Testis (tissue), 3 donors: ENCODE results near the gene RFPL1. TPM values are rescaled to one million over a fixed set of nuclear protein-coding genes. Genes with fewer than 3 reads are reported as not detected.

ENCODE experiments used
- DNase-seq: peaks from one replicate; pipeline ENCODE4 v3.0.0-alpha.2; 2019
- H3K27ac ChIP-seq, 2 donors: fragments of 200-600 bp; sonication (generic); one replicate each; pipeline ENCODE4 v1.5.1; 2019
- H3K27me3 ChIP-seq: fragments of 200-600 bp; sonication (generic); one replicate; pipeline ENCODE4 v1.5.1; 2019
- H3K36me3 ChIP-seq: fragments of 200-600 bp; sonication (generic); one replicate; pipeline ENCODE4 v1.5.1; 2017; ENCODE audit warnings: low read depth; ENCODE audit errors: missing control alignments
- H3K4me1 ChIP-seq: fragments of 200-600 bp; sonication (generic); one replicate; pipeline ENCODE4 v1.5.1; 2019
- H3K4me3 ChIP-seq, 2 donors: fragments of 200-600 bp; sonication (generic); one replicate each; pipeline ENCODE4 v1.5.1; 2017 to 2019
- H3K9me3 ChIP-seq: fragments of 200-600 bp; sonication (generic); one replicate; pipeline ENCODE4 v1.5.1; 2017
- POLR2A ChIP-seq: fragments of 450-650 bp; IDR thresholded peaks from one replicate; pipeline ENCODE4 v1.6.1; 2017; ENCODE audit warnings: antibody characterized with exemption, mild to moderate bottlenecking, moderate library complexity
- WGBS, 2 donors: methylation state at CpG; one replicate each; pipeline ENCODE4 v1.1.5; 2018; 5-methylcytosine and 5-hydroxymethylcytosine counted together
- intact Hi-C: fragments of 100-400 bp; cut with DNase I; formaldehyde crosslinking; loops from one replicate; pipeline ENCODE4 v1.15.1; 2023; ENCODE audit warnings: low total_unique reads
- polyA plus RNA-seq: library from polyadenylated mRNA; stranded (reverse); fragments of 350-450 nt; fragmentation: Illumina TruSeq; extraction: RNeasy Lipid Tissue Mini Kit (QIAGEN cat#74804); gene quantifications from one replicate; pipeline ENCODE4 v1.2.3, GENCODE V29; 2014; ENCODE audit warnings: low read depth, low replicate concordance; ENCODE audit not compliant: insufficient read depth
- total RNA-seq, 2 donors: library from RNA; depleted of rRNA; stranded (reverse); fragments of >200 nt; gene quantifications; one replicate each; pipeline ENCODE4 v1.2.3, GENCODE V29; 2016
- TF ChIP-seq, protein P1 (sequence below), 3 experiments: fragments of 450-650 bp in 2 of 3; fragments of 200-600 bp in 1 of 3; sonication (generic) in 1 of 3; IDR thresholded peaks; one replicate each; pipeline ENCODE4 v1.5.1; 2016 to 2019; ENCODE audit warnings: antibody characterized with exemption in 3 of 3, mild to moderate bottlenecking in 2 of 3, moderate library complexity in 1 of 3

The RFPL1 gene
- total and polyA plus RNA-seq, 3 donors from 2014 or later = 0.37 to 1.4 (median 0.71) TPM

DNA sequence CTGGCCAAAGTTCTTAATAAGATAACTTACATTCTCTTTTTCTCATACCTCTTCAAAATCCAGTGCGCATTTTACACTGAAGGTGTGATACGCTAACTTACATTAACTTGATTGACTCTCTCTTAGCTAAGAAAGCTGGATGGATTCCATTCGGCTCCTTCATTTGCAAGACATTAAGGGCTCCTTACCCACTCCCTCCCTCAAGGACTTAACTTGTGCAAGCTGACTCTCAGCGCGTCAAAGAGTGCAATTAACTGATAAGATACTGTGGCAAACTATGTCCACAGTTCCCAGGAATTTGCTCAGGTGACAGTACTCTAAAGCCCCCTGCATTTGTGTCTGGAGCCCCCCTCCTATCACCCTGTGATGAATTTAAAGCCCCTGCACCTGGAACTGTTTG, 6.4 kb upstream of the RFPL1 start:
- no peaks in the 10 kb centered on the region for H3K36me3 ChIP-seq
- WGBS, 2 donors = 53 to 71% methylated on average over 5 of the region's 5 CpGs
- no peak overlapping the region for H3K27ac ChIP-seq
- H3K9me3 ChIP-seq = no peaks in the 10 kb centered on the region
- H3K4me1 ChIP-seq = no peaks in the 10 kb centered on the region
- no peaks in the 10 kb centered on the region for H3K27me3 ChIP-seq
- intact Hi-C loops = no loop called here
- no peak overlapping the region for H3K4me3 ChIP-seq
- no peak for TF ChIP-seq POLR2A
- TF ChIP-seq, protein P1, sequence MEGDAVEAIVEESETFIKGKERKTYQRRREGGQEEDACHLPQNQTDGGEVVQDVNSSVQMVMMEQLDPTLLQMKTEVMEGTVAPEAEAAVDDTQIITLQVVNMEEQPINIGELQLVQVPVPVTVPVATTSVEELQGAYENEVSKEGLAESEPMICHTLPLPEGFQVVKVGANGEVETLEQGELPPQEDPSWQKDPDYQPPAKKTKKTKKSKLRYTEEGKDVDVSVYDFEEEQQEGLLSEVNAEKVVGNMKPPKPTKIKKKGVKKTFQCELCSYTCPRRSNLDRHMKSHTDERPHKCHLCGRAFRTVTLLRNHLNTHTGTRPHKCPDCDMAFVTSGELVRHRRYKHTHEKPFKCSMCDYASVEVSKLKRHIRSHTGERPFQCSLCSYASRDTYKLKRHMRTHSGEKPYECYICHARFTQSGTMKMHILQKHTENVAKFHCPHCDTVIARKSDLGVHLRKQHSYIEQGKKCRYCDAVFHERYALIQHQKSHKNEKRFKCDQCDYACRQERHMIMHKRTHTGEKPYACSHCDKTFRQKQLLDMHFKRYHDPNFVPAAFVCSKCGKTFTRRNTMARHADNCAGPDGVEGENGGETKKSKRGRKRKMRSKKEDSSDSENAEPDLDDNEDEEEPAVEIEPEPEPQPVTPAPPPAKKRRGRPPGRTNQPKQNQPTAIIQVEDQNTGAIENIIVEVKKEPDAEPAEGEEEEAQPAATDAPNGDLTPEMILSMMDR (IDR thresholded peaks at IDR 0.05) = no peak
- DNase-seq = no peak

DNA sequence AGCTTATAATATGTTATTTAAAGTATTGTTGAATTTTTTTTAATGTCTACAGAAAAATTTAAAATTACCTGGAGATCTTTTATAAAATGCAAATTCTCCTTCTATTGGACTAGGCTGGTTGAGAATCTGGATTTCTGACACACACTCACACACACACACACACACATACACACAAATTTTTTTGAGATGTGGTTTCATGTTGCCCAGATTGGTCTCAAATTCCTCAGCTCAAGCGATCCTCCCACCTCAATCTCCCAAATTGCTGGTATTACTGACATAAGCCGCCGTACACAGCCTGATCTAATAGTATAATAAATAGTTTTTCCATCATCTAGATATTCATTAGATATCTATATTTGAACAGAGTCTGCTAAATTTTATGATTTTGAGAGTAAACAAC, 4.5 kb upstream of the RFPL1 start:
- Histone ChIP-seq H3K27me3 (no peaks in the 10 kb centered on the region), H3K9me3 (no peaks in the 10 kb centered on the region), H3K36me3 (no peaks in the 10 kb centered on the region), H3K4me1 (no peaks in the 10 kb centered on the region), H3K27ac (no peak overlapping the region), H3K4me3 (no peak overlapping the region)
- intact Hi-C loops = no loop called here
- TF ChIP-seq POLR2A = no peak
- TF ChIP-seq, protein P1 (IDR thresholded peaks at IDR 0.05) = no peak
- WGBS, 2 donors = 89 to 91% methylated on average over 3 of the region's 3 CpGs
- DNase-seq = no peak

DNA sequence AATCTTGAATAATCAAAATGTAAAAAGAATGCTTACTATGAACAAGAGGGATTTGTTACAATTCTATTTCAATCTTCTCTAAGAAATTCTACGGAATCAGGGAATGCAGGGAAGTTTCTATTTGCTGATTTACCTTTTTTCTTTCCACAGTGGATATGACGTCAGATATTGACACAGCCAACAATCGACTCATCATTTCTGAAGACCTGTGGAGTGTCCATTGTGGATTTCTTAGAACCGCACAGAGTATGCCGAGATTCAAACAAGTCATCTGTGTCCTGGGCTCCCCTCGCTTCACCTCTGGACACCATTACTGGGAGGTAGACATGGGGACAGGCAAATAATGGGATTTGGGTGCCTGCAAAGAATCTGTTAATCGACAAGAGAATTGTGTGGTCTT, 4.1 kb upstream of the RFPL1 start:
- Histone ChIP-seq H3K36me3 (no peaks in the 10 kb centered on the region), H3K27me3 (no peaks in the 10 kb centered on the region), H3K9me3 (no peaks in the 10 kb centered on the region), H3K4me3 (no peak overlapping the region), H3K4me1 (no peaks in the 10 kb centered on the region), H3K27ac (no peak overlapping the region)
- TF ChIP-seq, protein P1 (IDR thresholded peaks at IDR 0.05) = no peak
- TF ChIP-seq POLR2A = no peak
- intact Hi-C loops = no loop called here
- DNase-seq = no peak
- 90 to 91% methylated on average over 7 of the region's 7 CpGs for WGBS, 2 donors

DNA sequence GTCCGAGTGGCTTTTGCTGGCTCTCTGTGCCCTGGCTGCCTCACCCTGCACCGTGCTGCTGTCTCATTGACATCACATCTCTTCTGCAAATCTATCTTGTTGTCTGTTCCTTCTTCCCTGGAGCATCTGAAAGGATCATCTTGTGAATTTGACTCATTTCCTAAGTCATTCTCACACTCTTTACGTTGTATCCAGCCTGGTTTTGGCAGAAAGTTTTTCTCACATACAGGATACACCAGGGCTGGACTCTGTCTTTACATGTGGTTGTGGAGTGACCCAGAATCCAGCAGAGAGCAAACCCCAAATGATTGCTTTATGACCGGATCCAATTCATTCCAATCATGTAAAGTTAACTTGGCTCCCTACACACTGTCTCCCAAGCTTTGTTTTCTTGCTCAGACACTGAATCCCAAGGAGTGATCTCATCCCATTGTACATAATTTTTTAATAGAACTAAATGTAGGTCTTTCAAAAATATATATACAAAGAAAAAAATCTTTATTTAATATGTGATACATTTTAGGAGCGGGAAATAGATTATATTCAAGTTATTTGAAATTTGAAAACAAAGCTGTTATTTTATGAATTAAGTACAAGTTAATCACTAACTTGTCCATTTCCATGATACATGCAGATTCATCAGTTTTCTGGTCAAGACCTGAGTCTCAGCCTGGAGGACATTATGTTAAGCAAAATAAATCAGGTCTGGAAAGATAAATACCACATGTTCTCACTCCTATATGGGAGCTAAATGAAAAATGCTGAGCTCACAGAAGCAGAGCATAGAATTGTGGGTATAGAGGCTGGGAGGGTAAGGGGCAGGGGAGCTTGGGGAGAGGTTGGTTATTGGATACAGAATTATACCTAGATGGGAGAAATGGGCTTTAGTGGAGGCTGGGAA, 2.9 kb upstream of the RFPL1 start:
- no peak for TF ChIP-seq POLR2A
- TF ChIP-seq, protein P1 (IDR thresholded peaks at IDR 0.05) = no peak
- WGBS, 2 donors = 67 to 72% methylated on average over 5 of the region's 5 CpGs
- intact Hi-C loops = no loop called here

DNA sequence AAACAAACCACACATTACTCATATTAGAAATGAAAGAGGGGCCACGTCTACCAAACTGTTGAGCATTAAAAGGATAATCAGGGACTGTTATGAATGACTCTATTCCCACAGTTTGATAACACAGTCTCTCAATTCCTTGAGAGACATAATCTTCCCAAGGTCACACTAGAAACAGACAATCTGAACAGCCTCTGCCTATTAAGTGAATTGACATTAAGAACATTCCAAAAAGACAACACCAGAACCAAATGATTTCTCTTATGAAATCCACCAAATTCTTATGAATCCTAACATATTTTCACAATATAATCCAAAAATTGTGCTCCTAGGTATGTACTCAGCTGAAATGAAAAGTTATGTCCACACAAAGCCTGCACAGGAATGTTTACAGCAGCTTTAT, 4.6 kb downstream of the RFPL1 start:
- no peaks in the 10 kb centered on the region for H3K27me3 ChIP-seq
- H3K27ac ChIP-seq = no peak overlapping the region
- peaks cover 3% of the 10 kb centered on the region for H3K4me1 ChIP-seq
- no peak overlapping the region for H3K4me3 ChIP-seq
- intact Hi-C loops = no loop called here
- DNase-seq = no peak
- H3K9me3 ChIP-seq = no peaks in the 10 kb centered on the region
- no peaks in the 10 kb centered on the region for H3K36me3 ChIP-seq
- WGBS, 2 donors = 45 to 48% methylated on average over 1 of the region's 1 CpG
- TF ChIP-seq, protein P1 (IDR thresholded peaks at IDR 0.05) = no peak
- no peak for TF ChIP-seq POLR2A

More for the DNA sequence above, 2.9 kb upstream of the RFPL1 start:
- Histone ChIP-seq H3K36me3 (no peaks in the 10 kb centered on the region), H3K27me3 (no peaks in the 10 kb centered on the region), H3K9me3 (no peaks in the 10 kb centered on the region), H3K4me1 (no peaks in the 10 kb centered on the region), H3K27ac (no peak overlapping the region), H3K4me3 (no peak overlapping the region)
- no peak for DNase-seq
